HG02840 (cell line): ENCODE results near the gene APRT.
"Not testable (repeated sequence)": the region's sequence is repeated elsewhere in the genome, so short reads cannot be mapped to it uniquely, and the experiment has no call there.

ENCODE experiments used
- ATAC-seq: cut with Tn5 transposase; IDR thresholded peaks from one replicate; pipeline ENCODE4 v1.9.1; 2021; ENCODE audit warnings: mild to moderate bottlenecking, moderate library complexity, moderate number of reproducible peaks; ENCODE audit not compliant: unreplicated experiment, low FRiP score

APRT gene

DNA sequence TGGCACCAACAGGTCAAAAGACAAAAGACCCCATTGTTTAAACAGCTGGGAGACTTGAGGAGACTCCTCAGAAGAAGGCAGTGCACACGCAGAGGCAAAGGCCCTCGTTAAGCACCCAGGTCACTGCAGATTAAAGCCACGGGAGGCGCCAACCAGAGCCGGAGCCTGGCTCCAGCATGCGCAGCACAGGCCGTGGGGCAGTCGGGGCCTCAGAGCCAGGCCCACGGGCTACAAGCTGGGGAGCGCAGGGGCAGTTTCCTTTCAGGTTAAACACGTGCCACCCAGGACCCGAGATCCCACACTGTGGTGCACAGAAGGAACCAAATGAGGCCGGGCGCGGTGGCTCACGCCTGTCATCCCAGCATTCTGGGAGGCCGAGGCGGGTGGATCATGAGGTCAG is 35.9 kb downstream of the APRT start:
- no peak for ATAC-seq

DNA sequence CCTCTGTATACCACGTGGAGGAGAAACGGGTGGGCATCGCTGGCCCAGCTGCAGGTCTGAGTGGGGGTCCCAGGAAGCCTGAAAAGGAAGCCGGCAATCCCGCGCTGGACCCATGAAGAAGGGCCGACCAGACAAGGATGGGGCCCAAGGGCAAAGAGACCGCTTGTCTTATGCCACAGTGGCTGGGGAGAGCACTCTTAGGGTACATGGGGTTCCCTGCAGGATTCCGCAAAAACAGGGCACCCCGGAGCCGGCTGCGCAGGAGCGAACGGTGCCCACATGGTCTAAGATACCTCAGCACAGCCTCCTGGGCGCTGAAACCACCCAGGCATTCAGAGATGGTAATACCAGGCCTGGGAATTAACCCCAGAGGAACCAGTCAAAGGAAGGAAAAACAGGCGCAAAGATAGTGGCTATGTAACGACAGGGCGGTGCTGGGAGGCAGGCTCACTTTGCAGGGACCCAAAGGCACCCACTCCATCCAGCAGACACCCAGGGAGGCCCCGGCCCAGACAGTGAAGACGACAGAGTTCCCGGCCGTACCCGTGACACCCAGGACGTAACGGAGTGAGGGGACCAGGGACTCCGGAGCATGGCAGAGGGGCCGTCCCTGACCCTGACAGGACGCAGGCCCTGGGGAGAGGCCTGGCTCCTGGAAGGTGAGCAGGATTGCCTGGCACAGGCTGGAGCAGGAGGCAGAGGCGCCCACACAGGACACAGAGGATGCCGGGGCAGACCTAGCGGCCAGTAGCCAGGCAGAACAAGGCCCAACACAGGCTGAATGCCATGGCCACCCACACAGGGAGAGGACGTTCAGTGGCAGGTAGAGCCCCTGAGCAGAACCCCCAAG is 37.0 kb downstream of the APRT start:
- ATAC-seq = no peak

DNA sequence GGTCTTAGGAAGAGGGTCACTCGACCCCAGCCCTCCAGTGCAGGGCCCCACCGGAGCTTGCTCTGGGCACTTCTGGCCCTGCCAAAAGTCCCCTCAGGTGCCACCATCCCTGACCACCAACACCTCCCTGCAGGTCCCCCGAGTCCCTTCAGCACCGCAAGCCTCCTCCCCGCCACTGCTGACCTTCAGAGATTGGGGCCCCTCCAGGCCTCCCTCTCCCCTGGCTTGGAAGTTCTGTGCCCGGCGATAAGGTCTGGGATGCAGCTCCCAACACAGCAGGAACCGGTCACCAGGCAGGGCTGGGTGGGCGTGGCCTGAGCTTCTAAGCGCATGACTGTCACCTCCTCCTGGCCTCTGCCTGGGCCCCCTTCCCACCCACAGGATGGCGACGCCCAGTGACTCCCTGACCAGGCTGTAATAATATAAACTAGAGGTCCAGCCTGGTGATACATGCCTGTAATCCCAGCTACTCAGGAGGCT is 37.9 kb downstream of the APRT start:
- ATAC-seq = no peak

DNA sequence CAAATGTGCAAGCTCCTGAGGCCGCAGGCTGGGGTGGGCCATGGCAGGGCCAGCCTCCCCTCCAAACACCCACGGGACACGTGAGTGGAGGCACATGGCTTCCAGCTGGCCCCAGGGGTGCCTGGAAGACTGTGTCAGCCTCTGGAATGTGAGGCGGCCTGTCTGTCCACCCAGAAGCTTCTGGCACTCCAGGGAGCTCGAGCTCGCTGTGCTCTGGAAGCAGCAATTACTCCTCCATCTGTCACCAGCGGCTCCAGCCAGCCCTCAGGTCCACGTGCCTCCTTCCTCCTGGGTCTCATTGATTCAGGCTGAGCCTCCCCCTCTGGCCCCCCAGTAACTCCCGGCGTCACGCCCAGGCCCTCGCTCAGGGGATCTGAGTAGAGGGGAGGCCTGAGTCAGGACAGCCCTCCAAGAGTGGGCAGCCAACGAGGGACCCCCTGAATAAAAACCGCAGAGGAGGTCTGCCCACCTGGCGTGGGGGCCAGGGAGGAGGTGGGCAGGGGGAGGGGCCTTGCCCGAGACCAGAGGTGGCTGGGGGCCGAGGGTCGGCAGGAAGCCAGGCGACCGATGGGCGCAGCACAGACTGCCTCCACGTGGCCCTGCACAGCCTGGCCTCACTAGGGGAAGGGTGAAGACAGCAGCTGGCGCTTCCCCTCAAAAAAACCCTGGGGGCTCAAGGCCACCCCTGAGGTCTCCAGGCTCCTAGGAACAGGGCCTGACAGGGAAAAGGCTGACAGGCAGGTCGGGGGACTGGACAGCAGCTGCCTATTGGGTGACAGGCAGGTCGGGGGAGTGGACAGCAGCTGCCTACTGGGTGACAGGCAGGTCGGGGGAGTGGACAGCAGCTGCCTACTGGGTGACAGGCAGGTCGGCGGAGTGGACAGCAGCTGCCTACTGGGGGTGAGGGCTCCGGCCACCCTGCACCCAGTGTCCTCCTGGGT is 38.6 kb downstream of the APRT start:
- no peak for ATAC-seq

- not testable (repeated sequence) for ATAC-seq
These were observed 39.9 kb downstream of the APRT start for GRCh38 chr16:88771781-88772180.

DNA sequence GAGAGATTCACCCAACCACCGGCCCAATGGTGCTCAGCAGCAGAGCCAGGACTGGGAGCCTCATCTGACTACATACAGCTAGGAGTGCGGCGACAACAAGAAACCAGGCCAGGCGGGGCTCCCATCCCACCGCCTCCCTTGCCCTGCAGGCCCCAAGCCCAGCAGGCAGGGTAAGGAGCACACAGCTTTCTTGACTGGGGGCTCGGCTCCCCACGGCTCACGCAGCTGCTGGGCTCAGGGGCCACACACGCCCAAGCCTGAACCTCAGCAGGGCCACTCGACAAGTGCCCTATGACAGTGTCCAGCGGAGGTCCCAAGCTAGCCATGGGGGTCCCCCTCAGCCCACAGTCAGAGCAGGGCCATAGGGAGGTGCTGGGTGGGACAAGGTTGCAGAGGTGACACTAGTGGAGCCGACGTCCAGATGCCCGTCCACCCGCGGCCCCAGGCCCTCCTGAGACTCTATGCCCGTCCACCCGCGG is 40.4 kb downstream of the APRT start:
- ATAC-seq = no peak

GRCh38 chr16:88770461-88771293 is 41.1 kb downstream of the APRT start:
- no peak for ATAC-seq

- ATAC-seq = no peak
These were observed 41.9 kb downstream of the APRT start for GRCh38 chr16:88769617-88770460.

DNA sequence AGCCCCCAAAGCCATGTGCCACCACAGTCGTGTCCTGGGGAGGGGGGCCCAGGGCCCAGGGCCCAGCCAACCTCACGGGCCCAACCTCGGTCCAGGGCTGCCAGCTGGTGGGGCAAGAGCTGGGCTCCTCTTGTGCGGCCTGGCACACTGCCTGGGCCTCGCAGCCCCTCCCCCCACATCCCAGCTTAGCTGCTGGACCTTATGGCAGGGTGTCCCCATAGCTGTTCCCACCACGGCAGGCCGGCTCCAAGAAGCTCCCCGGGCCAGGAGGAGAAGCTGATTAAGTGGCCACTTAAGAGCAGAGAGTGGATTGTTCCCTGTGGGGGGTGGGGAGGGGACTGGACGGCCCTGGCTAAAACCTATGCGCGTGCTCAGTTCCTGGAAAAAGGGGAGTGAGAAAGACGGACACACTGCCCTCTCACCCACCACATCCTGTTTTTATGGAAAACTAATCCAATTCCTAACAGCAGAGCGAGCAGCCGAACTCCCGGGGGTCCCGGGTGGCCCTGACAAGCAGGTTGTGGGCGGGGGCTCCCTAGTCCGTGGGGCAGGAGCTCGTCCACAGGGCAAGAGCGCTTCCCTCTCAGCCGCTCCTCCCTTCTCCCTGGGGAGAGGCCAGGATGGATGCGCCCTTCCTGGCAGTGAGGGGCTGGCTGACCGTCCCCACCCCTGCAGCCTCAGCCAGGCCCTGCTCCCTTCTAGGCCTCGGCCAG is 43.5 kb downstream of the APRT start:
- ATAC-seq = no peak

DNA sequence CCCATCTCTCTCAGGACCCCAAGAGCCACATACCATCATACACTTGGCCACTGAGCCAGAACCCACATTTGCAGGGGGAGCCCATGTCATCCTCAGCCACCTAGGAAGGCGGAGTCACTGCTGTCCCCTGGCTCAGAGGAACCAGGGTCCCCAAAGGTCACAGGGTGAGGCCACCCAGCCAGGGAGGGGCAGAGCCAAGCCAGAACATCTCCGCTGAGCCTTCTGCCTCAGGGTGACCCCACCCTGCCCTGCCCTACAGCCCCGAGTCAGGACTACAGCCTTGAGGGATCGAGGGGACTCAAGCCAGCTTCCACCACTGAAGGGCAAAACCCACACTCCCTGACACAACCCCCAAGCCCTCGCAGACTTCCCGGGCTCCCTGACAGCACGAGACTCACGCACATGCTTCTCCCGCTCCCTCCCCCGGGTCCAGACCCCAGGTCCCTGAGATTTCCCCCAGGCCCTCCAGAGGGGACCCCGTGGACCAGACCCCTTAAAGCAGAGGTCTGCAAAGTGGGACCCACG is 44.1 kb downstream of the APRT start:
- ATAC-seq = no peak

DNA sequence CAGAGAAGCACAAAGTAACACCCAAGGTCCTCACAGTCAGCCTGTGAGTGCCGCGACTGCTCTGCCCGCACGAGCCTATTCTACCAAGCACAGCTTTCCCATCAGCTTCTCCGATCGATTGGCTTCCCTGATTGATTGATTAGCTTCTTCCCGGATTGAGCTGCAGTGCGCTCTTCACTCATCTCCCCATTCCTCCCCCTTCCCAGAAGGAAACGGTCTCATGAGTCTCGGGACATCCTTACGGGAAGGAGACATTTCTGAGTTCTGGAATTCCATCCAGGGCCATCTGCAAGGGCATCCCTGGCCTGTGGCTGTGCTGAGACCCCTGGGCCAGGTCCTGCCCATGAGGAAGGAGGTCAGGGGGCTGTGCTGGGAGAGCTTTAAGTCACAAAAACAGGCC is 44.8 kb downstream of the APRT start:
- ATAC-seq = no peak

GRCh38 chr16:88764913-88765349 is 46.8 kb downstream of the APRT start:
- ATAC-seq = no peak

DNA sequence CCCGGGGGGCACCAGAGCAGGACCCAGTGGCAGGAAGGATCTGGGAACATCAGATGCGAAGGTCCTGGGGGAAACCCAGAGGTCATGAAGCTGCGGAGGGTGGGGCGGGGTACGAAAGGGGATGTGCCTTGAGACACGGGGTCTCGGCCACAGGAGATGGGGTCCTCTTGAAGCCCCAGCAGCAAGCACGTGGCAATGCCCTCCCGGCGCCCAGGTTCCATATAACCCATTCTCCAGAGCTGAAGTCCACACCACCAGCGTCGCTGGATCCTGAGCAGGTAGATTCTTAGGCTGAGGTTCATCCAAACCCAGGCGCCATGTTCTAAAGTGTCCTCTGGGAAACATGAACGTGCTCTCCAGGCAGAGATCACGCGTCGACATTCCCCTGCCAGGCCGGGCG is 47.6 kb downstream of the APRT start:
- no peak for ATAC-seq

DNA sequence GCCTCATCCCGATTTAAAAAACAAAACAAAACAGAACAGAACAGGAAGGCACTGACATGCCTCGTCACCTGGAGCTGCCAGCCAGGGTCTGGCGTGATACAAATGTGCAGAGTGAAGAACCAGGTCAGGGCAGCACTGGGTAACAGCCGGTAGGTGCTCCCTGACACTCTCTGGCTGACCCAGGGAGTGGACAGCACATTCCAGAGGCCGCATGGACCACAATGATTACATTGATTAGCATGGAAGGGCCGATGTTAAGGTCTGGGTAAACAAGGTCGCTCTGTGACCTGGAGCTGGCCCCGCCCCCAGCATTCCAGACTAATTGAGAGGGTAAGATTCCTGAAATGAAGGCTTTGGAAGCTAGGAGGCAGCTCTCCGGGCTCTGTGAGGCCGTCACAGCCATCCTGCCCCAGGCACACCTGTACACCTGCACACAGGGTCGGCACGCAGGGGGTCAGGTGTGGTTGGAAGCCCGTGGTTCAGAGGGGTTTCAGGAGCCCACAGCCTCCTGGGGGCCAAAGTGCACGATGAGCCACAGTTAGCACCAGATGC is 48.1 kb downstream of the APRT start:
- no peak for ATAC-seq

- no peak for ATAC-seq
These were observed 48.8 kb downstream of the APRT start for GRCh38 chr16:88762941-88763340.

- no peak for ATAC-seq
These were observed 49.4 kb downstream of the APRT start for GRCh38 chr16:88762258-88762870.

DNA sequence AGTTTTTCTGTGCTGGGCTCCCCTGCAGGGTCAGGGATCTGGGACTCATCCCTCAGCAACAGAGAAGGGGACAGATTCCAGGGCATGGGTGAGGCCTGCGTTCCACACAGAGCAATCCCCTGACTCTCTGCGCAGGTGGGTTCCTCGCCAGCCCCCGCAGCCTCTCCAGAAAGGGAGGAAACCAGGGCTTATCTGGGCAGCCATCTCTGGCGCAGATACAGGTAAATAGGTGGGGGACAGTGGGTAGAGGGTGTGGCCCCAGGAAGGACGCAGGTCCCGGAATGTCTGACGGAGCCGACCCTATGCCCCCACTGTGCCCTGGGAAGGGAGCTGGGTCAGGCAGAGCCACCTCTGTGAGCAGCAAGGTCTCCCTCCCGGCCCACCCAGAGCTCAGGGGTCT is 49.9 kb downstream of the APRT start:
- ATAC-seq = no peak

GRCh38 chr16:88761143-88761534 is 50.6 kb downstream of the APRT start:
- no peak for ATAC-seq
